Erythroblast (primary cell): ENCODE measurements around the gene NUAK1.

Experiments
- GATA1 ChIP-seq: IDR thresholded peaks from 2 replicates; pipeline ENCODE4 v1.6.1; 2011; ENCODE audit warnings: low read depth, mild to moderate bottlenecking, control low read depth, low read length, moderate library complexity
- POLR2A ChIP-seq: IDR thresholded peaks from 2 replicates; pipeline ENCODE4 v1.6.1; 2011; ENCODE audit warnings: mild to moderate bottlenecking, low read length

DNA sequence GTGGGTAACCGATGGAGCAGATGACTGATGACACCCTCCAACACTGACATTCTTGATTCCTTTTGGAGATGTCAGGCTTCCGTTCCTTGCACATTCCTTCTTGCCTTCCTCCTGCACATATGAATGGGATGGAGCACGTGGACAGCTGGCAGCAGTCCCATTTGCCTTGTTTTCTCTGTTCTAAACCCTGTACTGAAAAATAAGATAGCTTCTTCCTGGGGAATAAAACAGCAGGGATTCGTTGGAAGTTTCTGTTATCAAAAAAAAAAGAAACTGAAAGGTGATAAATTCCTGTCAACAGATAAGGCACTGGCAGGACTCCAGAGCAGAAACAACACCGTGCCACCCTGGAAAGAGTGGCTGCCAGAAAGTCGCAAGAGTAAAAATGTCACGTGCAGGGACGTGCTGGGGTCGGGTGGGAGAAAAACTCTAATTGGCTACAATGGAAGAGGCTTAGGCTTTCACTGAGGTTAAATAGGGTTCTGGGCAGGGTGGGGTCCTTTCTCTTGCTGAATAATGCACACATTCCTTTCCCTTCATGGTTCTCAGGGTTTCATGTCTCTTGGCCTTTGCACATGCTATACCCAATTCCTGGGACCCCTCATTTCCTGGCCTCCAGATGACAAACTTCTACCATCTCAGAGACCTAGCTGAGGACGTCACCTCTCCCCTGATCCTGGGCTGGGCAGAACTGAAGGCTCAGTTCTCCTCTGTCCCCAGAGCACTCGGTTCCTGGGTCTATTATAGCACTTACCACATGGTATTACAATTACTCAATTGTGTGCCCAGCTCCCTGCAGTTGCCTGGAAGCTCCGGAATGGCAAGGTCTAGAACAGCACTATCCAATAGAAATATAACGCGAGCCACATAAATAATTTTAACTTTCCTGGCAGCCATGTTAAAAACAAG is 7.0 kb upstream of the NUAK1 start:
- no peak for TF ChIP-seq POLR2A
- no peak for TF ChIP-seq GATA1
